ENCODE data around the gene WFIKKN2. TPM values are rescaled to one million over a fixed set of nuclear protein-coding genes. Genes with fewer than 3 reads are reported as not detected.

WFIKKN2 gene
- total RNA-seq, 1 experiment from 2014 or later: 0.05 TPM

DNA sequence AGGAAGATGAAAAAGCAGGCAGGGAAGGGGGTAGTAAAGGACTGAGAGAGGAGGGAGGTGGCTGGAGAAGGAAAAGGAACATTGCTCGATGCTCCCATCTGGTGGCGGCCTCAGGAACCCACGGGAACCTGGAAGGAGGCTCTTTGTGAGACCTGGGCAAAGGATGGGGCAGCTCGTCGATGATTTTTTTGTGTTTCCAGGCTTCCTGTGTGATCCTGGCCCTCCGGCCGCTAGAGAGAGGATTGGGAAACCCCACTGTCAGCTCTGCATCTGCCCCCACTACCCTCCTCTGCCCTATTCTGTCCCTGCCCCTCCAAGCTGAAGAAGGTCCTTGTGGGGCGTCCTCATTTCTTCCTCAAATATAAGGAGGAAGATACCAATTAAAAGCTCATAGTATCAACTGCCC lies 6.6 kb downstream of the WFIKKN2 start:
- H4K20me1 ChIP-seq (ENCODE audit: insufficient read depth): no peaks in the 10 kb centered on the region
- peak overlapping the region; percentile 8 for H2AFZ ChIP-seq (ENCODE audit: low read depth, low read length, poor library complexity, severe bottlenecking)
- H3K36me3 ChIP-seq (ENCODE audit: control insufficient read depth in 1 of 2, insufficient read depth in 2 of 2, low read length in 2 of 2): no peaks in the 10 kb centered on the region
- CTCF ChIA-PET: interaction anchor here (0.8 to 6.8 kb wide), 19 partner anchors 10 to 480 kb away, joined by 3 to 127 read pairs (median 4); partner anchors contain the start of genes NME1 and TOB1
- peak; percentile 95 for ATAC-seq
- intact Hi-C loops (cut with micrococcal nuclease): loop anchor here (1.0 to 5.0 kb wide), 4 partner anchors 59 to 359 kb away; partner anchors contain the start of genes ANKRD40 and SPATA20
- H3K9me3 ChIP-seq (ENCODE audit: control insufficient read depth in 1 of 2, insufficient read depth in 1 of 2, low read depth in 1 of 2, low read length in 2 of 2): no peaks in the 10 kb centered on the region
- no peaks in the 10 kb centered on the region for H3K27me3 ChIP-seq (ENCODE audit: insufficient read depth, low read length)
- H3K9ac ChIP-seq (ENCODE audit: low read length): no peak overlapping the region
- peak; percentile 61 for DNase-seq (ENCODE audit: low read depth, low spot score)
- H3K4me1 ChIP-seq (ENCODE audit: control insufficient read depth in 1 of 2, insufficient read depth in 2 of 2, low read length in 2 of 2): peaks cover 0 to 22% of the 10 kb centered on the region in 2 experiments; a peak in 2 of 4 replicates
- H3K4me3 ChIP-seq (replicated peaks in 1 of 2; ENCODE audit: low read depth in 1 of 2, low read length in 2 of 2): no peak overlapping the region
- peak overlapping the region; percentile 6; the same call in 1 of the 2 replicates for H3K4me2 ChIP-seq (ENCODE audit: low read length)
- POLR2A ChIA-PET: interaction anchor here (1.2 to 1.8 kb wide), 4 partner anchors 19 to 59 kb away, joined by 3 to 12 read pairs (median 6); partner anchors contain the start of gene TOB1
- RAD21 ChIA-PET (ENCODE audit: low non-redundant PET in 1 of 2, low total read pairs in 2 of 2, uncharacterized antibody in 2 of 2, unreplicated experiment in 2 of 2): interaction anchor here (0.6 to 2.6 kb wide), 9 partner anchors 10 to 519 kb away, joined by 3 to 19 read pairs (median 3); no protein-coding TSS in a partner anchor
- no peaks in the 10 kb centered on the region for H3K79me2 ChIP-seq (ENCODE audit: insufficient read depth, low read length)
- no TSS peak for BruUV-seq (replicated peaks)
- H3K27ac ChIP-seq (ENCODE audit: low read depth, low read length): no peak overlapping the region
- no peaks in the 10 kb centered on the region for H3K9me2 ChIP-seq (ENCODE audit: insufficient read depth)
- TF ChIP-seq CBX3 (IDR thresholded peaks at IDR 0.05; ENCODE audit: low read depth) (no peak), REST (IDR thresholded peaks at IDR 0.05; ENCODE audit: low read depth) (no peak), RAD21 (IDR thresholded peaks at IDR 0.05; ENCODE audit: low read depth) (peak; percentile 96), MAX (IDR thresholded peaks at IDR 0.05) (no peak), ZNF274 (IDR thresholded peaks at IDR 0.05; ENCODE audit: low read depth, low read length) (no peak), FOSL1 (IDR thresholded peaks at IDR 0.05; ENCODE audit: low read depth) (no peak), YY1 (IDR thresholded peaks at IDR 0.05; ENCODE audit: extremely low read depth, insufficient replicate concordance, low read depth, low read length) (peak; percentile 46), SRF (IDR thresholded peaks at IDR 0.05; ENCODE audit: low read depth) (no peak), POLR2AphosphoS5 (IDR thresholded peaks at IDR 0.05; ENCODE audit: low read depth, low read length) (no peak), CTCF (IDR thresholded peaks at IDR 0.05 in 2 of 3, conservative IDR thresholded peaks at IDR 0.05 in 1 of 3; ENCODE audit: borderline replicate concordance in 1 of 3, insufficient read depth in 1 of 3, low read depth in 2 of 3, low read length in 2 of 3) (peak; percentile 94 to 97 (median 97)), SP1 (IDR thresholded peaks at IDR 0.05; ENCODE audit: low read depth) (no peak), ZFX (IDR thresholded peaks at IDR 0.05) (no peak), POLR2A (IDR thresholded peaks at IDR 0.05; ENCODE audit: borderline replicate concordance, extremely low read depth, insufficient read depth, insufficient read length) (no peak), EZH2 (IDR thresholded peaks at IDR 0.05) (no peak), EGR1 (IDR thresholded peaks at IDR 0.05; ENCODE audit: low read depth) (no peak), SIN3A (IDR thresholded peaks at IDR 0.05; ENCODE audit: low read depth) (no peak), TCF7L2 (IDR thresholded peaks at IDR 0.05; ENCODE audit: borderline replicate concordance, extremely low read depth, insufficient read depth, insufficient read length) (no peak), EZH2phosphoT487 (IDR thresholded peaks at IDR 0.05; ENCODE audit: borderline replicate concordance) (no peak)
- TF ChIP-seq, protein P1, sequence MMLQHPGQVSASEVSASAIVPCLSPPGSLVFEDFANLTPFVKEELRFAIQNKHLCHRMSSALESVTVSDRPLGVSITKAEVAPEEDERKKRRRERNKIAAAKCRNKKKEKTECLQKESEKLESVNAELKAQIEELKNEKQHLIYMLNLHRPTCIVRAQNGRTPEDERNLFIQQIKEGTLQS (IDR thresholded peaks at IDR 0.05): no peak
- TF ChIP-seq, protein P2, sequence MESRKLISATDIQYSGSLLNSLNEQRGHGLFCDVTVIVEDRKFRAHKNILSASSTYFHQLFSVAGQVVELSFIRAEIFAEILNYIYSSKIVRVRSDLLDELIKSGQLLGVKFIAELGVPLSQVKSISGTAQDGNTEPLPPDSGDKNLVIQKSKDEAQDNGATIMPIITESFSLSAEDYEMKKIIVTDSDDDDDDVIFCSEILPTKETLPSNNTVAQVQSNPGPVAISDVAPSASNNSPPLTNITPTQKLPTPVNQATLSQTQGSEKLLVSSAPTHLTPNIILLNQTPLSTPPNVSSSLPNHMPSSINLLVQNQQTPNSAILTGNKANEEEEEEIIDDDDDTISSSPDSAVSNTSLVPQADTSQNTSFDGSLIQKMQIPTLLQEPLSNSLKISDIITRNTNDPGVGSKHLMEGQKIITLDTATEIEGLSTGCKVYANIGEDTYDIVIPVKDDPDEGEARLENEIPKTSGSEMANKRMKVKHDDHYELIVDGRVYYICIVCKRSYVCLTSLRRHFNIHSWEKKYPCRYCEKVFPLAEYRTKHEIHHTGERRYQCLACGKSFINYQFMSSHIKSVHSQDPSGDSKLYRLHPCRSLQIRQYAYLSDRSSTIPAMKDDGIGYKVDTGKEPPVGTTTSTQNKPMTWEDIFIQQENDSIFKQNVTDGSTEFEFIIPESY (IDR thresholded peaks at IDR 0.05; ENCODE audit: extremely low read depth, insufficient replicate concordance, low read length): no peak
